ENCODE results near the gene GAS2L3.
A peak's percentile ranks its signal among the peaks of the same experiment; 100 is the strongest.
"Not testable (repeated sequence)": the region's sequence is repeated elsewhere in the genome, so short reads cannot be mapped to it uniquely, and the experiment has no call there.

GAS2L3 gene

DNA sequence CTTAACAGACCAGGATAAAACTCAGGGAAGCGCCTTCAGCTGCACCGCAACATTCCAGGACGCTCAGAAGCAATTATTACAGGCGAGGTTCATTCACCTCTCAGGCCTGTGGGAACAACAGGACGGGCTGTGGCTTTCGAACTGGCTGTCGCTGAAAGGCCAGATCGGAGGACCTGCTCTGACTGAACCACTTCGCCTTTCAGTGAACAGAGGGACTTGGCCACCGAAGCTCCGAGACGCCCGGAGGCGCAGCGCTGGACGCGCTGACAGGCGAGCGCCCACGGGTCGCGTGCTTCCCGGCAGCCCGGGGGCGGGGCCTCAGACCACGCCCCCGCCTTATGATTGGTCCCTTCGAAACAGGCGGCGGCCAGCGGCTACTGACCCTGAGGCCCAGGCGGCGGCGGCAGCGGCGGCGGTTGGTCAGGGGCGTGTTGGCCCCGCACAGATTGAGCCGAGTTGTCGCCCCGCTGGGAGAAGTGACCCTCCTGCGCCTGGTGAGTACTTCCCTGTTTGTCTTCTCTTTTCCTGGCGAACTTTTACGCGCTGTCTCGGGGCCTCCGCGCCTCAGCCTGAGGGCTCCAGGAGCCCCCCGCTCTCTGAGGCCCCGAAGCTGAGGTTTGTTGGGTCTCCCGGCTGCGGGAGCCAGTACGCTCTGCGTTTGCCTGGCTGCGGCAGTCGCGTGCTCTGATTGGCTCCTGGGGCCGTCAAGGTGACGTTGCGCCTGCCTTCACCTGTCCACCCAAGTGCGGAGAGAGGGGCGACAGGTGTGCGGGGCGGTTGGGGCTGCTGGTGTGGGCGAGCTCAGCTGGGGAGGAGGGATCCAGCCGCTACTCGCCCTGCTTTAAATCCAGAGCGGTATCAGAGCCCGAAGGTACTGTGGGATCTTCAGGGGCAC lies at the start of gene GAS2L3:
Gene GAS2L3 (plus strand): TSS at position 393 of the 895 bp plus-strand sequence. CDS start 21,221 bp downstream, outside the sequence.
- DNase-seq = peak; percentile 18

- no peak for DNase-seq
Measured at GRCh38 chr12:100528034-100528433, 45.5 kb upstream of the GAS2L3 start.

DNA sequence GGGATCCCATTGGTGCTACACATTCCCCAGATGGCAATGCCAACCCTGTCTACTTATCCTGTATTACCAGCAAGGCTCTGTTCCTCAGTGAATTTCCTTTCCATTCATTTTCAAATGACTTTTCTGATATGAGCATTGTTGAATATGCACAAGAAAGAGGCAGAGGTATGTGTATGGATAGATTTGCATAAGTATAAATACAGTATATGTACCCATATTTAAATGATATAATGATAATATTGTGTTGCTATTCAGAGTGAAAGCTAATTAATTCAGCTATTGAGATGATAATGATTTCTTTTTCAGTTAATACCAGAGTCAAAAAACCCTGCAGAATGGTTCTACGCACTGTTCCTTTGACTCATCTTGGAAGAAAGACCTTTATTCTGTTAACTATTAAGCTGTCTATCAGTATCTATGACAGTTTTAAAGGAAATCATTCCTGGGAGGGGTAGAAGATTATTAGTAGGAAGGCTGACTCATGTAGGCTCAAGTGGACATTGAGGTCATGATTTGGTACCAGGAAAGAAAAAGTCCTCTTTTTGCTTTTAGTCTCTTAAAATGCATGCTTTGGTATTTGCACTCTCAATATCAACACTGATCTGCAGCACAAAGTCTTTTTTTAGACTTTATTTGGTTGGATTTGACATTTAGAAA lies 44.9 kb upstream of the GAS2L3 start:
- no peak for DNase-seq

DNA sequence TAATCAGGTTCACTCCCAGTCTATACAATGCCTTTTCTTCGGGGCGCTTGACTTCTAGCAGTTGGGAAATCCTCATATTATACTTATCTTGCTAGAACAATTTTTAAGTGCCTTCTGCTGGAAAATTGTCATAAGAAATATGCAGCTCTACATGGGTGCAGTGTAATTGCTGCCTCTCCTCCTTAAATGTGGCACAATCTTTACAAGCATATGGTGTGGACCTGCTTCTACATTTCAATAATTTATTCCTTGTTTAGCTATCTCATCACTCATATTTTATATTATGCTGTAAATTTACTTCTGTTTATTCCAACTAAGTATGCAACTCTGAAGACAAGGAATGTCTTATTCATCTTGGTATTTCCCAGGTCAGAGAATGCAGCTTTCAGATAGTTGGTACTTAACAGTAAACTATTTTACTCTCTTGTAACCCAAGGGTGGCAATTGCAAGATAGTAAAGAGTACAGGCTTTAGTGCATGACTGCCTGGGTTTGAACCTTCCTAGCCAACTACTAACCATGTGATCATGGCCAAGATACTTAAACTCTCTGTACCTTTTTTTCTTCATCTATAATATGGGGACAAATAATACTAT lies 43.6 kb upstream of the GAS2L3 start:
- DNase-seq = no peak

DNA sequence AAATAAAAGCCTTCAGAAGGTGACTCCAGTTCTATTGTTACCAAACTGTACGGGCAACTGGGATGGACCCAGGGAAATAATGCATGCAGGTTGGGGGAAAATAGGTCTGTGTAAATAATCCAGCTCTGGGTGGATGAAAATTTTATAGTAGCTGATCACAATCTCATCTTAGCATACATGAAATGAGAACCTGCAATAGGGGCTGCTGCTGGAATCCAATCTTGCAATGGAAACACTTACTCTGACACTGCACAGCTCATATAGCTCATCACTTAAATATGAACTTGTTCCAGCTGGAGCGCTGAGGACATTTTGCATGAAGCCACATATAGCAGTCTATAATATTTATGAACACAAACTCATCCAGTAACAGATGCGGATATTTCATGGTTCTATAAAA lies 40.1 kb upstream of the GAS2L3 start:
- no peak for DNase-seq

GRCh38 chr12:100534625-100535227 lies 38.8 kb upstream of the GAS2L3 start:
- no peak for DNase-seq

- DNase-seq = no peak
Measured at GRCh38 chr12:100539202-100539601, 34.3 kb upstream of the GAS2L3 start.

GRCh38 chr12:100544165-100544564 lies 29.3 kb upstream of the GAS2L3 start:
- DNase-seq = no peak

DNA sequence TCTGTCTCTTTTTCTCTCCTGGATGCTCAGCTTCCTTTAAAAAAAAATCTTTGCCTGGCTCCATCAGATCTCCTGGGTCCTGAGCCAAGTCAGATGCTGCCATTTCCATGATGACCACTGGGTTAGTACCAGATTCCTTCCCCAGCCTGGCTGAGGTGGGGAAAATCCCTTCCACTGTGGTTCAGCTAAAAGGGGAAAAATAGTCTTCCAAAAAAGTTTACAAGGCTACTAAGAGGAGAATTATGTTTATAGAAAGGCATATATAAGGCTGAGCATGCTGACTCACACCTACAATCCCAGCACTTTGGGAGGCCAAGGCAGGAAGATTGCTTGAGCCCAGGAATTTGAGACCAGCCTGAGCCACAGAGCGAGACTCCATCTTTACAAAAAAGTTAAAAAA lies 28.4 kb upstream of the GAS2L3 start:
- no peak for DNase-seq

DNA sequence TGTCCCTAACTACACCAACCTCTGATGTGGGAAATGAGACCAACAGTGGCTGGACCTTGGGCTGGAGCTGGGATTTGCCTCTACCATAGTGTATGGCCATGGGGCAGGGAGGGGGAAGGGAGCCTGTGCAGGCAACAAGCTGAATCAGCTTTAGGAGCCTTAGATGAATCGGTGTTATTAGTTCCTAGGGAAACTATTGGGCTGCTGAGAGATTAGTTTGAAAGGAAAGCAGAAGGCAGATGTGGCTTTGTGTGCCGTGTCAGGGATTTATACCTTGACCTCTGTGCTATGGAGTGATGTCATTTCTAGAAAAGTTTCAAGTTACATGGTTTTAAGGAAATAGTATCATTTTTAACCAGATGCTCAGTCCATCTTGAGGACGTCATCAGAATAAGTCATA lies 19.5 kb upstream of the GAS2L3 start:
- no peak for DNase-seq

- DNase-seq = no peak
Measured at GRCh38 chr12:100554608-100555077, 18.8 kb upstream of the GAS2L3 start.

DNA sequence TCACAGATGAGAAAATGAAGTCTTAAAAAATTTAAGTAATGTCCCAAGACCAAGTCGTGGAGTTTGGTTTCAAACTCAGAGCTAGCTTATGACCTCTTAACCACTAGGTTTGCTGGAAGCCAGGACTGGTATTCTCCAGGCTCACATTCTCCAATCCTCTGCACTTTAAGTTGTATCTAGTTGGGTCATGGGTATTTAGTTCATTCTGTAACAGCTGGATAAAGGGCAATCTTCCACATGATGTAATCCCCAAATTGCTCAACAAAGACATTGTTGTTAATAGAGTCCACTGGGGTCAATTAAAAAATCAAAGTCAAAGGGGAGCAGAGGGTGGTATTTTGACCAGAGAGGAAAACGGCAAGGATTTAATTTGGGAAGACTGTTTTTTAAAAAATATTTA lies 17.8 kb upstream of the GAS2L3 start:
- DNase-seq = no peak

DNA sequence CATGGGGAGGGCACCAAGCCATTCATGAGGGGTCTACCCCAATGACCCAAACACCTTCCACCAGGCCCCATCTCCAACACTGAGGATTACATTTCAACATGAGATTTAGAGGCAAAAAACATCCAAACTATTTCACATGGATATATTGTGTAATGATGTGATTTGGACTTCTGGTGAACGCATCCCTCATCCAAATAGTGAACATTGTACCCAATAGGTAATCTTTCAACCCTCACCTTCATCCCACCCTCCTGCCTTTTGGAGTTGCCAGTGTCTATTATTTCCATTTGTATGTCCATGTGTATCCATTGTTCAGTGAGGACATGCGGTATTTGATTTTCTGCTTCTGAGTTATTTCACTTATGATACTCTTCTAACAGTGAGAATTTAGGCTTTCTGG lies 16.1 kb upstream of the GAS2L3 start:
- DNase-seq = no peak

GRCh38 chr12:100559261-100559660 lies 14.2 kb upstream of the GAS2L3 start:
- not testable (repeated sequence) for DNase-seq

DNA sequence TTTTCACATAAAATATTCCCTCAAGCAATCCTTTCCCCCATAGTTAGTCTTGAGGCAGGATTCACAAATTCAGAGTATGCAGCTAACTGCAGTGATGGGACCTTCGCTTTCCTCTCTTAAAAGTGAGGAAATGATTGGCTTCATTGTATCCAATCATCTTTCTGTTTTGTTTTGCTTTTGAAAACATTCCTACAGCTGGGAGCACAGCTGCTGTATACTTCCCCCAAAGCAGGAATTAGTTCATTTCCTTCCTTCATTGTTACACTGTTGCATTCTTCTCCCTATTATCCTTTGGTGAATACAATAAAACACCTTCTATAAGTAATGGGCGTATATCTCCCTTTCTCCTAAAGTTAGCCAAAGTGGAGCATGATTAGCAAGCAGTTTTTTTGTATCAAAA lies 9.4 kb upstream of the GAS2L3 start:
- no peak for DNase-seq

GRCh38 chr12:100564905-100565467 lies 8.5 kb upstream of the GAS2L3 start:
- DNase-seq = no peak

- no peak for DNase-seq
Measured at GRCh38 chr12:100565987-100566545, 7.4 kb upstream of the GAS2L3 start.

DNA sequence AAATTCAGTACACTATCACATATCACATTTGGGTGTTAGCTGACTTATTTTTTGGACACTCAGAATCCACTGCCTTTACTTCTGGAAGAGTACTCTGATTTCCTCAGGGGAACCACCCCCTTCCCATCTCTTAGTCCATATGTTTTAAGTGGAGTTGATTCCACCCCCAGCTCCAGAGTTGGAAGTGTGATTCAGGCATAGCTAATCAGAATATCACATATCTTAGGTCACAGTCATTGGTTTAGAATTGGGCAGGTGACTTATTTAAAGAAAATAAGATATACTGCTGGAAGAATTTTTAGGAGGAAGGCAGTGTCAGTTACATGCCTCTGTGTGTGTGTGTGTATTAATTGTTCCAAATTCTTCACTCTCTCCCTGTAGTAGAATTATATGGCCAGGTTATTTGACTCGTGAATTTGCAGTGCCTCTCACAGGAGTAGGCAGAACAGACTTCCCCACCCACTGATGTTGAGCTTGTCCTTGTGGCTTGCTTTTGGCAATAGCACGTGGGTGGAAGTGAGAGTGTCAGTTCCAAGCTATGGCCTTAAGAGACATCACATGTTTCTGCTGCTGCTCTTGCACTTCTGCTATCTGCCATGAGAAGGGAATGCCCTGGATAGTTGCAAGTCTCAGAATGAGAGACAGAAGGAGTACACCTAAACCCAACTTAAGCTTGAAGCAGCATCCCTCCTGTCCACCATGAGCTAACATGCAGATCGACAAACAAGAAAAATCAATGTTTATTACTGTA lies 6.4 kb upstream of the GAS2L3 start:
- DNase-seq = no peak

GRCh38 chr12:100567945-100568344 lies 5.5 kb upstream of the GAS2L3 start:
- DNase-seq = no peak

GRCh38 chr12:100572184-100572583 lies 1.3 kb upstream of the GAS2L3 start:
- no peak for DNase-seq

DNA sequence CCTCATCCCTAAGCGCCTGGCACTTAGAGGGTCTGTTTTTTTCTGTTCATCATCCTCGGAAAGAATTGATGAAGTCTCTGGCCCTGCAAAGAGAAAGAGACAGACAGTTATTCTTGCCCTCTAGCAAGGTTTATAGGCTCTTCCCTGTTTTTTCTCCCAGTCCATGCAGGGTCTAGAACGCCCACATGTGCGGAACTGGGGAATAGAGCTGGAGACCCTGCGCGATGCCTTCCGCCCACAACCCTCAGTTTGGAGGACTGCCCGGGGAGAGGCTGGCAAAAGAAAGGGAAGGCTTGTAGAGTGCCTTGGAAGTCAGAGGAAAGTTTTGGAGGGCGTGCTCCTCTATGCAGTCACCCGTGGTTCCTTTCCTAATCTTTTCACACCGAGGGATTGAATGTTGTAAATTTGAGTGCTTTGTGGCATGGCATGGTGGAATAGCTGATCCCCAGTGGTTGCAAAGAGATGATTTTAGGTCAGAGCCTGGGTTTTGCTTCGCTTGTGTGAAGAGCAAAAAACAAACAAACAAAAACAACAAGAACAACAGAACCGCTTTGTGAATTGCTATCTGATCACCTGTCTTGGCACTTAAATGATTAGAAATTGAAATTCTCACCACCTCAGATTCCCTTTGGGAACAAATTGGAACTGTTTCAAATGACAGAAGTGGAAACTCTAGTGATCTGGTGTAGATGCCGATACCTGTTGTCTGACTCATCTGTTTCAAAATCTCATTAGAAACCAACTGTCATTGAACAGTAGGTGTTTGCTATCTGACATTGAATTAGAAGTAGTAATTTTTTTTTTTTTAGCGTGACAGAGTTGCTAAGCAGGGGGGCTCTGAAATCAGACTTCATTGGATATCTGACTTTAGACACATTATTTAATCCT lies 947 bp downstream of the GAS2L3 start:
- no peak for DNase-seq
